ENCODE data around the gene NEURL1B. TPM values are rescaled to one million over a fixed set of nuclear protein-coding genes. Genes with fewer than 3 reads are reported as not detected.
A peak's percentile ranks its signal among the peaks of the same experiment; 100 is the strongest.

The NEURL1B gene, protein sequence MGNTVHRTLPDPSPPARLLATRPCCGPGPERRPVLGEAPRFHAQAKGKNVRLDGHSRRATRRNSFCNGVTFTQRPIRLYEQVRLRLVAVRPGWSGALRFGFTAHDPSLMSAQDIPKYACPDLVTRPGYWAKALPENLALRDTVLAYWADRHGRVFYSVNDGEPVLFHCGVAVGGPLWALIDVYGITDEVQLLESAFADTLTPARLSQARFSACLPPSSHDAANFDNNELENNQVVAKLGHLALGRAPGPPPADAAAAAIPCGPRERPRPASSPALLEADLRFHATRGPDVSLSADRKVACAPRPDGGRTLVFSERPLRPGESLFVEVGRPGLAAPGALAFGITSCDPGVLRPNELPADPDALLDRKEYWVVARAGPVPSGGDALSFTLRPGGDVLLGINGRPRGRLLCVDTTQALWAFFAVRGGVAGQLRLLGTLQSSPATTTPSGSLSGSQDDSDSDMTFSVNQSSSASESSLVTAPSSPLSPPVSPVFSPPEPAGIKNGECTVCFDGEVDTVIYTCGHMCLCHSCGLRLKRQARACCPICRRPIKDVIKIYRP
- 1 to 10 TPM; 2.0 to 8.6 (median 7.1) TPM for total RNA-seq (2021; fragmentation: NEBNext Ultra II Directional; extraction: Animal tissue kit (Norgen Biotek cat#: 25700))
- long read RNA-seq, partial matches to known transcripts: 0 of 1 reads
- long read RNA-seq, other reads (novel, unspliced or antisense): 1 of 1 reads

GRCh38 chr5:172640822-172641358 is at the start of gene NEURL1B:
Gene NEURL1B, plus strand, starts transcription at chr5:172641263. Its CDS starts 144 bp downstream, at chr5:172641407.
- TF ChIP-seq, protein P1, sequence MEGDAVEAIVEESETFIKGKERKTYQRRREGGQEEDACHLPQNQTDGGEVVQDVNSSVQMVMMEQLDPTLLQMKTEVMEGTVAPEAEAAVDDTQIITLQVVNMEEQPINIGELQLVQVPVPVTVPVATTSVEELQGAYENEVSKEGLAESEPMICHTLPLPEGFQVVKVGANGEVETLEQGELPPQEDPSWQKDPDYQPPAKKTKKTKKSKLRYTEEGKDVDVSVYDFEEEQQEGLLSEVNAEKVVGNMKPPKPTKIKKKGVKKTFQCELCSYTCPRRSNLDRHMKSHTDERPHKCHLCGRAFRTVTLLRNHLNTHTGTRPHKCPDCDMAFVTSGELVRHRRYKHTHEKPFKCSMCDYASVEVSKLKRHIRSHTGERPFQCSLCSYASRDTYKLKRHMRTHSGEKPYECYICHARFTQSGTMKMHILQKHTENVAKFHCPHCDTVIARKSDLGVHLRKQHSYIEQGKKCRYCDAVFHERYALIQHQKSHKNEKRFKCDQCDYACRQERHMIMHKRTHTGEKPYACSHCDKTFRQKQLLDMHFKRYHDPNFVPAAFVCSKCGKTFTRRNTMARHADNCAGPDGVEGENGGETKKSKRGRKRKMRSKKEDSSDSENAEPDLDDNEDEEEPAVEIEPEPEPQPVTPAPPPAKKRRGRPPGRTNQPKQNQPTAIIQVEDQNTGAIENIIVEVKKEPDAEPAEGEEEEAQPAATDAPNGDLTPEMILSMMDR (IDR thresholded peaks at IDR 0.05): no peak
- no peaks in the 10 kb centered on the region for H3K9me3 Mint-ChIP-seq
- H3K27me3 Mint-ChIP-seq (ENCODE audit: insufficient read depth): peaks cover 6% of the 10 kb centered on the region
- peak; percentile 16 for DNase-seq
- peak within 1 kb of the TSS; percentile 49; the same call in 1 of the 2 replicates for H3K27ac Mint-ChIP-seq
- peaks cover 26% of the 10 kb centered on the region for H3K4me1 Mint-ChIP-seq (ENCODE audit: low read depth)
- no peaks in the 10 kb centered on the region; the same call in 1 of the 2 replicates for H3K36me3 Mint-ChIP-seq (ENCODE audit: low read depth)
- H3K4me3 Mint-ChIP-seq: peak within 1 kb of the TSS; percentile 78

DNA sequence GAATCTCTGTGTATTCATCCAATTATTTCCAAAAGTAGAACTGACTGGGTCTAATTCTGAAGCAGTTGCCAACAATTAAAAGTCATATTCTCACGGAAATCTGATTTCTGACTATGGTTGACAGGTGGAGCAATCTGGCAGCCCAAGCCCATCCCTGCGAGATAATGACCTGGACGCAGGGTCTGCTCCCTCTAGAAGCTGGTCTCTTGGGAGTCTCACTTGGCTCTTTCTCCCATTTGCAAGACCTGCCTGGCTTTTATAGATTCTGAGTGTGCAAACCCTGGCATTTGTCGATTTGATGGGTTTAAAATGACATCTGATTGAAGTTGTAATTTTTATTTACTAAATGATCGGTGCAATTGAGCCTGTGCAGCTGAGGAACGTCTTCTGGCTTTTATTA is 49.4 kb upstream of the NEURL1B start:
- no peaks in the 10 kb centered on the region for H3K4me1 Mint-ChIP-seq (ENCODE audit: low read depth)
- TF ChIP-seq, protein P1 (IDR thresholded peaks at IDR 0.05): no peak
- no peaks in the 10 kb centered on the region for H3K36me3 Mint-ChIP-seq (ENCODE audit: low read depth)
- H3K9me3 Mint-ChIP-seq: no peaks in the 10 kb centered on the region
- H3K4me3 Mint-ChIP-seq: no peak overlapping the region
- H3K27ac Mint-ChIP-seq: no peak overlapping the region
- peaks cover 44% of the 10 kb centered on the region for H3K27me3 Mint-ChIP-seq (ENCODE audit: insufficient read depth)
- no peak for DNase-seq

- DNase-seq: no peak
- no peak overlapping the region for H3K27ac Mint-ChIP-seq
- H3K27me3 Mint-ChIP-seq (ENCODE audit: insufficient read depth): peaks cover 34% of the 10 kb centered on the region
- H3K4me3 Mint-ChIP-seq: no peak overlapping the region
- TF ChIP-seq, protein P1 (IDR thresholded peaks at IDR 0.05): no peak
- H3K9me3 Mint-ChIP-seq: no peaks in the 10 kb centered on the region
- H3K4me1 Mint-ChIP-seq (ENCODE audit: low read depth): no peaks in the 10 kb centered on the region
- H3K36me3 Mint-ChIP-seq (ENCODE audit: low read depth): no peaks in the 10 kb centered on the region
Measured at GRCh38 chr5:172592881-172593280, 48.2 kb upstream of the NEURL1B start.

DNA sequence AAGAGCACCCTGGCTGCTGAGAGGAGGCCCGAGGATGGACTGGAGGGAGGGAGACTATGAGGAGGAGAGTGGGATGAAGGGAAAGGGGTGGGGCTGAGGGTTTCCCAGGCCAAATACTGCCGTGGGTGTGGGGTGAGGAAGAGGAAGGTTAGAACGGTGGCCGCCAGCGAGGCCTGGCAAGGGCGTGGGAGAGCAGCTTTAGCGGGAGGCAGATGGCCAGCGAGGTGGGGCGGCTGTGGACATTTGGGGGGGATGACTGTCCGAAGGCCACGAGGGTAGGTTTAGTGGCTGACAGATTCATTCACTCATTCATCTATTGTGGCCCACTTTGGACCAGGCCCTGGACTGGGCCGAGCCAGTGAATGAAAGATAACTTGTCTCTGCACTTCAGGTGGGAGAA is 47.8 kb upstream of the NEURL1B start:
- H3K4me1 Mint-ChIP-seq (ENCODE audit: low read depth): no peaks in the 10 kb centered on the region

DNA sequence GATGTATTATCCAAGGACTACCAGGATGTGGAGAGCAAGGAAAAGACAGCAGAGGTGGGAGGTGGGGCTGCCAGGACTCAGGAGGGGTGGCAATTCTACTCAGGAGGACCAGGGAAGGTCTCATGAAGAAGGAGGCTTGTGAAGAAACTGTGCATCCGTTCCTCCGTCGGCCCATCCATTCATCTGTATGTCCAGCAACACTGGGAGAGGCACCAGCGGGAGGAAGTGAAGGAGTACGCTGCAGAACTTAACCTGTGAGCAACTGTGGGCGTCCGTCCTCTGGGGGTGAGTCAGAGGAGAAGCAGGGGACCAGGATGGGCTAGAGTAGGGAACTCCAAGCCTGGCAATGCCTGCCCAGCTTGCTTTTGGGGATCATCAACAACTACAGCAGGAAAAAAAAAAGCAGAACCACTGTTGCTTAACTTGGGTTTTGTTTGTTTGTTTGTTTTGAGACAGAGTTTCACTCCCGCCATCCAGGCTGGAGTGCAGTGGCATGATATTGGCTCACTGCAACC is 47.3 kb upstream of the NEURL1B start:
- peaks cover 34% of the 10 kb centered on the region for H3K27me3 Mint-ChIP-seq (ENCODE audit: insufficient read depth)
- no peak overlapping the region for H3K27ac Mint-ChIP-seq
- TF ChIP-seq, protein P1 (IDR thresholded peaks at IDR 0.05): no peak
- no peak for DNase-seq
- no peaks in the 10 kb centered on the region for H3K36me3 Mint-ChIP-seq (ENCODE audit: low read depth)
- no peak overlapping the region for H3K4me3 Mint-ChIP-seq
- H3K9me3 Mint-ChIP-seq: no peaks in the 10 kb centered on the region
- H3K4me1 Mint-ChIP-seq (ENCODE audit: low read depth): no peaks in the 10 kb centered on the region

More for the DNA sequence above, 47.8 kb upstream of the NEURL1B start:
- no peak for DNase-seq
- Mint-ChIP-seq H3K27me3 (ENCODE audit: insufficient read depth) (peaks cover 34% of the 10 kb centered on the region), H3K4me3 (no peak overlapping the region), H3K9me3 (no peaks in the 10 kb centered on the region), H3K27ac (no peak overlapping the region), H3K36me3 (ENCODE audit: low read depth) (no peaks in the 10 kb centered on the region)
- TF ChIP-seq, protein P1 (IDR thresholded peaks at IDR 0.05): no peak
